GM12864 (cell line): ENCODE measurements around the gene BAHCC1.
"Not testable (repeated sequence)": the region's sequence is repeated elsewhere in the genome, so short reads cannot be mapped to it uniquely, and the experiment has no call there.

ENCODE experiments used
- DNase-seq: peaks from one replicate; pipeline ENCODE4 v3.0.0-alpha.2; 2011; ENCODE audit warnings: low read depth
- H3K4me3 ChIP-seq: 2 replicates; pipeline ENCODE4 v1.5.1; 2011; ENCODE audit warnings: mild to moderate bottlenecking, low read depth, low read length, control low read depth
- TF ChIP-seq, protein P1 (sequence below): IDR thresholded peaks from 2 replicates; pipeline ENCODE4 v1.5.1; 2011; ENCODE audit warnings: low read depth, mild to moderate bottlenecking, moderate library complexity, low read length, control low read depth, inconsistent platforms; ENCODE audit errors: missing control alignments

BAHCC1 gene

DNA sequence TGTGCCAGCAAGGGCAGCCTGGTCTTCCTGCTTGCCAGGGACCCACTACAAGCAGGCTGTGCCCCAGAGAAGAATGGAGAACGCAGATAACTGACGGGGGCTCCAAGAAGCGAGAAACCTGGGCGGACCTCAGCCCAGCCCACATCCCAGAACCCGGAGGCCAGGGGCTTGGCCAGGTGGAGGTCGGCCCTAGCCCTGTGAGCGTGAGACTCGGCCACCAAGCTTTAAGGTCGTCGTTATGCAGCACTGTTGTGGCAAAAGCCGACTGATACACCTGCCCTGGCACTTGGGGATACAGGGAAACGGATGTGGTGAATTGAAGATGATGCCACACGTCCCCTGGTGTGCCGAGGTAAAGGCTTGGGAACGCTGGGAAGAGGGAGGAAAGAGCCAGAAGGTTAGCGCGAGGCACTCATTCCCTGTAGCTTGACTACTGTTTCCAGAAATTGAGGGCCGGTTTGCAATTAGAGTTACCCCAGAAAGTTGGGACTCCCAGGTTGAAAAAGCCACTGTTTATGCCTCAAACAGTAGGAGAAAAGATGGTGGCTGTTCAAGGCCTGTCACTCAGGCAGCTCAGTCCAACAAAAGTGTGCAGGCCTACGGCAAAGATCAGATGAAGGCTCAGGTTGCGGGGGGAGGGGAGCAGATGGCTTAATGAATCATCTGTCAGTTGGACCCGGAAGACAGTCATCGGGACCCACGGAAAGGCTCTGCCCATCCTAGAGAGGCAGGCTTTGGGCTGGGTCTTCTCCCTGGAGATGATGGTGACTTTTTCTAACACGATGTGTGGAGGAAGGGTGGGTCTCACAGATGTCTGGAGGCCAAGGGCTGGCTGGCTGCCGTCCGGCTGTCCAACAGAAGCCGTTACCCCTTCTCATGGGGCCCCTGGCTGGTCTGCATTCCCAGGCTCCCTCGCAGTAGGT lies 45.6 kb upstream of the BAHCC1 start:
- H3K4me3 ChIP-seq = no peak overlapping the region
- no peak for DNase-seq
- TF ChIP-seq, protein P1, sequence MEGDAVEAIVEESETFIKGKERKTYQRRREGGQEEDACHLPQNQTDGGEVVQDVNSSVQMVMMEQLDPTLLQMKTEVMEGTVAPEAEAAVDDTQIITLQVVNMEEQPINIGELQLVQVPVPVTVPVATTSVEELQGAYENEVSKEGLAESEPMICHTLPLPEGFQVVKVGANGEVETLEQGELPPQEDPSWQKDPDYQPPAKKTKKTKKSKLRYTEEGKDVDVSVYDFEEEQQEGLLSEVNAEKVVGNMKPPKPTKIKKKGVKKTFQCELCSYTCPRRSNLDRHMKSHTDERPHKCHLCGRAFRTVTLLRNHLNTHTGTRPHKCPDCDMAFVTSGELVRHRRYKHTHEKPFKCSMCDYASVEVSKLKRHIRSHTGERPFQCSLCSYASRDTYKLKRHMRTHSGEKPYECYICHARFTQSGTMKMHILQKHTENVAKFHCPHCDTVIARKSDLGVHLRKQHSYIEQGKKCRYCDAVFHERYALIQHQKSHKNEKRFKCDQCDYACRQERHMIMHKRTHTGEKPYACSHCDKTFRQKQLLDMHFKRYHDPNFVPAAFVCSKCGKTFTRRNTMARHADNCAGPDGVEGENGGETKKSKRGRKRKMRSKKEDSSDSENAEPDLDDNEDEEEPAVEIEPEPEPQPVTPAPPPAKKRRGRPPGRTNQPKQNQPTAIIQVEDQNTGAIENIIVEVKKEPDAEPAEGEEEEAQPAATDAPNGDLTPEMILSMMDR = no peak

DNA sequence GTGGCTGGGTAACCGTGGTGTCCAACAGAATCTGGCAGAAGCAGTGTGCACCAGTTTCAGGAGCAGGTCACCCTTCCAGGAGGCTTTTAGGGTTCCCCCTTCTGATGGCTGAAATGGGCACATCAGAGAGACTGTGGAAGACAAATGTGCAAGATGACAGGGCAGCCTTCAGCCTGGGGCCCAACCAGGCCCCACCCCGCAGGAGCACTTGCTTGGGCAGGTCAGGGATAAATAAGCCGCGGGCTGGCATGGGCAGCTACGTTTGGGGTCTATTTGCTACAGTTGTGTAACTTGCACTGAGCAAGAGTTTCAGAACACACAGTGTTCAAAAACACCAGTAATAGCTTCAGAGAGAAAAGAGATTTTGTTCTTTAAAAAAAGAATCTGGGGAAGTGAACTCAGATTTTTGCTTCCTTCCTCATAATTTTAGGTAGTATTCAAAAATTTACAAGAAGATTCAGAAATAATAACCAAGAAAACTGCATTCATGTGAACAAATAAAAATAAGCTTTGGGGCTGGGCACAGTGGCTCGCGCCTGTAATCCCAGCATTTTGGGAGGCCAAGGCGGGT lies 44.9 kb upstream of the BAHCC1 start:
- DNase-seq = no peak
- TF ChIP-seq, protein P1 = no peak

DNA sequence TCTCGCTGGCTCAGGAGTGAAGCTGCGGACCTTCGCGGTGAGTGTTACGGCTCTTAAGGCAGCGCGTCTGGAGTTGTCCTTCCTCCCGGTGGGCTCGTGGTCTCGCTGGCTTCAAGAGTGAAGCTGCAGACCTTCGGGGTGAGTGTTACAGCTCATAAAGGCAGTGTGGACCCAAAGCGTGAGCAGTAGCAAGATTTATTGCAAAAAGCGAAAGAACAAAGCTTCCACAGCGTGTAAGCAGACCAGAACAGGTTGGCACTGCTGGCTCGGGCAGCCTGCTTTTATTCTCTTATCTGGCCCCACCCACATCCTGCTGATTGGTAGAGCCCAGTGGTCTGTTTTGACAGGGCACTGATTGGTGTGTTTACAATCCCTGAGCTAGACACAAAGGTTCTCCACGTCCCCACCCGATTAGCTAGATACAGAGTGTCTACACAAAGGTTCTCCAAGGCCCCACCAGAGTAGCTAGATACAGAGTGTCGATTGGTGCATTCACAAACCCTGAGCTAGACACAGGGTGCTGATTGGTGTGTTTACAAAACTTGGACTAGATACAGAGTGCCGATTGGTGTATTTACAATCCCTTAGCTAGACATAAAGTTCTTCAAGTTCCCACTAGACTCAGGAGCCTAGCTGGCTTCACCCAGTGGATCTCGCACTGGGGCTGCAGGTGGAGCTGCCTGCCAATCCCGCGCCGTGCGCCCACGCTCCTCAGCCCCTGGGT lies 43.8 kb upstream of the BAHCC1 start:
- not testable (repeated sequence) for H3K4me3 ChIP-seq, DNase-seq

More for the DNA sequence above, 44.9 kb upstream of the BAHCC1 start:
- H3K4me3 ChIP-seq = no peak overlapping the region

DNA sequence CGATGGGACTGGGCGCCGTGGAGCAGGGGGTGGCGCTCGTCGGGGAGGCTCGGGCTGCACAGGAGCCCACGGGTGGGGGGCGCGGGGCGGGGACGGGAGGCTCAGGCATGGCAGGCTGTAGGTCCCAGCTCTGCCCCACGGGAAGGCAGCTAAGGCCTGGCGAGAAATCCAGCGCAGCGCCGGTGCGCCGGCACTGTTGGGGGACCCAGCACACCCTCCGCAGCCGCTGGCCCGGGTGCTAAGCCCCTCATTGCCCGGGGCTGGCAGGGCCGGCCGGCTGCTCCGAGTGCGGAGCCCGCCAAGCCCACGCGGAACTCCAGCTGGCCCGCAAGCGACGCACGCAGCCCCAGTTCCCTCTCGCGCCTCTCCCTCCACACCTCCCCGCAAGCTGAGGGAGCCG lies 43.2 kb upstream of the BAHCC1 start:
- not testable (repeated sequence) for H3K4me3 ChIP-seq, DNase-seq

DNA sequence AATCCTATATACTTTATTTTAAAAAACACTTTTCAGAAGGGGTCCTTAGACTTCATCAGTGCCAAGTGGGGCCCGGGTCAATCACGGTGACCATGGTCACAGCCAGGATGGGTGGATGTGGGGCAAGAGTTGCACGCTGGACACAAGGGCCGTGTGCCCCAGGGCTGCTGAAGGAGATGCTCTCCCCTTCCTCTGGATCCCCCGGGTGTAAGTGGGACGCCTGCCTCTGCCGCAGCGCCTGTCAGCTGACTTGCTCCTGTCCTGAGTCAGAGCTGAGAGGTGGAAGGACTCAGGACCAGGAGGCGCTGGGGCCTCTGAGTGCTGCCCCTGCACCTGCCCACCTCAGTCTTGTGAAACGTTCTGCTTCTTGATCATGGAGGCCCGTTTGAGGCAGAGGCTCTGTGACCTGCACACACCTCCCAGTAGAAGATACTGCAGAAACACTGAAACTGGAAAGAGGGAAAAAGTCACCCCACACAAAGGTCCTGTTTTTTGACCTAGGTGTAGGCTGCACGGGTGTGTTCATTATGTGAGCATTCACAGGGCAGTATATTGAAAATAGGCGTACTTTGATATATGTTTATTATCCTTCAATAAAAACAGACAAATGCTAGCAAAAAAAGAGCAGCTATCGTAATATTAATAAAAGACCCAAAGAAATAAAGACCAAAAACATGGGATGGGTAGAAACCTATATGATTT lies 40.9 kb upstream of the BAHCC1 start:
- TF ChIP-seq, protein P1 = no peak
- no peak for DNase-seq
- no peak overlapping the region for H3K4me3 ChIP-seq

DNA sequence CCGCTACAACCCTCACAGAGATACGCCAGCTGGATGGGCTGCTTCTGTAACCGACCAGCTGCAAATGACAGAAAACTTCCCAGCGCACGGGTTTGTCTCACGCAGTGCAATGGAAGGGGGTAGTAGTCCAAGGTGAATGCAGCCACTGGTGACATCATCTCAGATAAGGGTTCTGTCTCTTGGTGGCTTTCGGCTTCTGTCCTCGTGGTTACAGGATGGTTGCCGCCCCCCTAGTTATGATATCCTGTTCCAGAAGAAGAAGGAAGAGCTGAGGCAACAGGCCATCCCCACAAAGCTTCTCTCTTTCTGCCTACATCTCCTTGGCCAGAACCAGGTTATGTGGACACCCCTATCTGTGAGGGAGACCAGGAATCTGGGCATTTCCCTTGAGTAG lies 40.3 kb upstream of the BAHCC1 start:
- no peak for DNase-seq
- TF ChIP-seq, protein P1 = no peak
- H3K4me3 ChIP-seq = no peak overlapping the region

DNA sequence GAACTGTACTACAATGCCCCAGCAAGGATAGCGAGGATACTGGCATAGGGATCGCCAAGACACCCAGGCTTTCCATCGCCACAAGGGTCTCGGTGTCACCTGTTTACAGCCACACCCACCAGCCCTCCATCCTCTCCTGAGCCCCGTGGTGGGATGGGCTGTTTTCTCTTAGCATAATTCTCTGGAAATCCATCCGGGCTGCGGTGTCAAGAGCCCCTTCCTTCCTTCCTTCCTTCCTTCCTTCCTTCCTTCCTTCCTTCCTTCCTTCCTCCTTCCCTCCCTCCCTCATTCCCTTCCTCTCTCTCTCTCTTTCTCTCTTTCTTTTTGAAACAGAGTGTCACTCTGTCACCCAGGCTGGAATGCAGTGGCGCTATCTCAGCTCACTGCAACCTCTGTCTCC lies 36.0 kb upstream of the BAHCC1 start:
- TF ChIP-seq, protein P1 = no peak
- H3K4me3 ChIP-seq = no peak overlapping the region
- no peak for DNase-seq

DNA sequence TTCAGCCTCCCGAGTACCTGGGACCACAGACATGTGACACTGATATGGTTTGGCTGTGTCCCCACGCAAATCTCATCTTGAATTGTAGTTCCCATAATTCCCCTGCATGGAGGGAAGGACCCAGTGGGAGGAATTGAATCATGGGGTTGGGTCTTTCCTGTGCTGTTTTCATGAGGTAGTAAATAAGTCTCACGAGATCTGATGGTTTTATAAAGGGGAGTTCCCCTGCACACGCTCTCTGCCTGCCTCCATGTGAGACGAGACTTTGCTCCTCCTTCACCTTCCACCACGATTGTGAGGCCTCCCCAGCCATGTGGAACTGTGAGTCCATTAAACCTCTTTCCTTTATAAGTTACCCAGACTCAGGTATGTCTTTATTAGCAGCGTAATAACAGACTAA lies 33.3 kb upstream of the BAHCC1 start:
- DNase-seq, H3K4me3 ChIP-seq: not testable (repeated sequence)
